GM19035 (cell line): ENCODE measurements around the gene MUC16.
"Not testable (repeated sequence)": the region's sequence is repeated elsewhere in the genome, so short reads cannot be mapped to it uniquely, and the experiment has no call there.

ENCODE experiments used
- ATAC-seq: cut with Tn5 transposase; IDR thresholded peaks from one replicate; pipeline ENCODE4 v1.9.1; 2021; ENCODE audit not compliant: unreplicated experiment

MUC16 gene

GRCh38 chr19:9009935-9010651 lies at the start of gene MUC16:
TSS of gene MUC16 (minus strand) at chr19:9010409.
- ATAC-seq, result no peak

GRCh38 chr19:9058905-9059667 lies 48.9 kb upstream of the MUC16 start:
- ATAC-seq, result no peak

DNA sequence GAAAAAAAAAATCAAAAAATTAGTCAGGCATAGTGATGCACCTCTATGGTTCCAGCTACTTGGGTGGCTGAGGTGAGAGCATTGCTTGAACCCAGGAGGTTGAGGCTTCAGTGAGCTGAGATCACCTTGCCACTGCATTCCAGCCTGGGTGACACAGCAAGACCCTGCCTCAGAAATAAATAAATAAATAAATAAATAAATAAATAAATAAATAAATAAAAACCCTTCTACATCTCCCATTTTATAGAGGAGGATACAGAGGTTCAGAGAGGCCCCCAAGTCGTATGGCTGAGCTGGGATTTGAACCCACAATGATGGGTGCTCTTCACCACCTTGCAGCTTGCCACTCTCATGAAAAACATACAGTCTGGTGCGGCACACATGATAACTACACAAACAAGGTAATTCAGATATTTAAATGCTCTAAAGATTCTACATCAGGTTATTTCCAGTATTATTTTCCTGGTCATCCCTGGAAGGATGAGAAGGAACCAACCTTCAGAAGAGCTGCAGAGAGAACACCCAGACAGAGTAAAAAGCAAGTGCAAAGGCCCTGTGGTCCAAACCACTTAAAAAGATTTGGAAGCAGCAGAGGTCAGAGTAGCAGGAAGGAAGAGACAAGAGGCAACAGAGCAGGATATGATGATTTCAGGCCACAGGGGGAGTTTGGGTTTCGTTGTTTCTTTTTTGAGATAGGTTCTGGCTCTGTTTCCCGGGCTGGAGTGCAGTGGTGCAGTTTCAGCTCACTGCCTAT lies 47.5 kb upstream of the MUC16 start:
- no peak for ATAC-seq

DNA sequence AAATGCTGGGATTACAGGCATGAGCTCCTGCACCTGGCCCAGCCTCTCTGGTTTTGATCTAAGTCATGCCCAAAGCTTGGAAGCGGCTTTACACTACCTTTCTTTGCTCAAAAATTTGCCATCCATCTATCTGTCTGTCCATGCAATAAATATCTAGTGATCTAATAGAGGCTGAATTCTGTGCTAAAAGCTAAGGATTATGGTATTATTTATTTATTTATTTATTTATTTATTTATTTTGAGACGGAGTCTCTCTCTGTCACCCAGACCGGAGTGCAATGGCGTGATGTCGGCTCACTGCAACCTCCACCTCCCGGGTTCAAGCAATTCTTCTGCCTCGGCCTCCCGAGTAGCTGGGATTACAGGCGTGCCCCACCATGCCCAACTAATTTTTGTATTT lies 45.9 kb upstream of the MUC16 start:
- ATAC-seq, result not testable (repeated sequence)

- no peak for ATAC-seq
These were observed 44.6 kb upstream of the MUC16 start for GRCh38 chr19:9054765-9055164.

DNA sequence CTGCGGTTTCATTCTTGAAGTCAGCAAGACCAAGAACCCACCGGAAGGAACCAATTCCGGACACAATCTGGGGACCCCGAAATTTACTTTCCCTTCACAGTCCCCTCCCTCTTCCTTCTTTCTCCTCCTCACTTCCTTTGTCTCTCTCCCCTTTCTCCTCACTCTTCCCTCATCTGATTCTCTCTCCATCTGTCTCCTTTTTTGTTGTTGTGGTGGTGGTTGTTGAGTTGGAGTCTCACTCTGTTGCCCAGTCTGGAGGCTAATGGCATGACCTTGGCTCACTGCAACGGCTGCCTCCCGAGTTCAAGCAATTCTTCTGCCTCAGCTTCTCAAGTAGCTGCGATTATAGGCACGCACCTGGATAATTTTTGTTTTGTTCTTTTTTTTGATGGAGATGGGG lies 44.0 kb upstream of the MUC16 start:
- no peak for ATAC-seq

- ATAC-seq, result not testable (repeated sequence)
These were observed 43.5 kb upstream of the MUC16 start for GRCh38 chr19:9053674-9054073.

GRCh38 chr19:9052894-9053293 lies 42.7 kb upstream of the MUC16 start:
- no peak for ATAC-seq

- no peak for ATAC-seq
These were observed 36.5 kb upstream of the MUC16 start for GRCh38 chr19:9046694-9047093.

DNA sequence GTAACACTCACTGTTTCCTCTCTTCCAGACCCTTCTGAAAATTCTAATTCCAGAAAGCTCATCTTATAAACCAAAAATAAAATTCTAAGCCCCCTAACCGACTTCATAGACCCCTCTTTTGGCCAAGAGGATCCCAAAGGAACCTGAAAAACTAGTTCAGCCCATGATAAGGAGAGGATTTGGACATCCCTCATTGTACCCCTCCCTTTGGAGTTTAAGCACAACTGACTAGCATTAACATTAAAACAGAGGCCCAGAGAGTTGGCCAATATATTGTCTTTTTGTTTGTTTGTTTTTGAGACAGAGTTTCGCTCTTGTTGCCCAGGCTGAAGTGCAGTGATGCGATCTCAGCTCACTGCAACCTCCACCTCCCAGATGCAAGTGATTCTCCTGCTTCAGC lies 34.2 kb upstream of the MUC16 start:
- no peak for ATAC-seq

GRCh38 chr19:9043524-9043923 lies 33.3 kb upstream of the MUC16 start:
- ATAC-seq, result no peak

GRCh38 chr19:9041023-9041422 lies 30.8 kb upstream of the MUC16 start:
- no peak for ATAC-seq

DNA sequence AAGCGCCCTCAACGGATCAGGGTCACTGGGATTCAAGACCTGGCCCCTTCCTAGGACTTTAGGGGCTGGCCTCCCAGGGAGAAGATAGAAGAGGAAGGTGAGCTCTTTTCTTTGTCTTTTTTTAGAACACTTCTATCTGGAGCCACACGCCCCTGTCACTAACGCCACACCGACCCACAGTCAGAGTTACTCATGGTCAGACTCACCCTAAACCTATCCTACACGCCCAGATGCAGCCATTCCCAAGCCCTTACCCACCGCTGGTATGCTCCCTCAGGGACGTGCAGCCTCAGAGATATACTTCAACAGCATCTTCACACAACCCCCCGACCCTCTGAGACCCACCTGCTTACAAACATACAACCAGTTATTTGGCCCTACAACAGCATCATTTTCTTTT lies 29.9 kb upstream of the MUC16 start:
- no peak for ATAC-seq

- no peak for ATAC-seq
These were observed 29.5 kb upstream of the MUC16 start for GRCh38 chr19:9039728-9040127.

GRCh38 chr19:9037400-9038062 lies 27.3 kb upstream of the MUC16 start:
- ATAC-seq, result no peak

DNA sequence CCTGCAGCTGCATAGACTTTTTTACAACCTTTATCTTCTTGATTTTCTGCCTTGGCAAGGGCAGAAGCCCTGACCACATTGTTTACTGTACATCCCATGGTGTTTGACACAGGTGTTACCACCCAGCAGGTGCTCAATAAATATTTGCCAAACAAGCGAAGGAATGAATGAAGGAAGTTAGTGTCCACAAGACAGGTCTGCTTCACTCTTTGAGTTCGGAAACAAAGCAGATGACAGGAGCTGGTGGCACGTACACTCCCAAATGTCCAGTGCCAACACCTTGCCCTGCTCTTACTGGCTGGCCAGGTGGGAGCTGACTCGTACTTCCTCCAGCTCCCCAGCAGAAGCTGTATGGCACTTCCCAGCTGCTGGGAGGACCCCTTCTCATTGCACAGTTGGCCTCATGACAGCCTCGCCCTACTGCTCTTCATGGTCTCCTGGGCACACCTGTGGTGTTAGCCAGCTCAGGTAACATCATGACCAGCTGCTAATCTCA lies 22.0 kb upstream of the MUC16 start:
- no peak for ATAC-seq

DNA sequence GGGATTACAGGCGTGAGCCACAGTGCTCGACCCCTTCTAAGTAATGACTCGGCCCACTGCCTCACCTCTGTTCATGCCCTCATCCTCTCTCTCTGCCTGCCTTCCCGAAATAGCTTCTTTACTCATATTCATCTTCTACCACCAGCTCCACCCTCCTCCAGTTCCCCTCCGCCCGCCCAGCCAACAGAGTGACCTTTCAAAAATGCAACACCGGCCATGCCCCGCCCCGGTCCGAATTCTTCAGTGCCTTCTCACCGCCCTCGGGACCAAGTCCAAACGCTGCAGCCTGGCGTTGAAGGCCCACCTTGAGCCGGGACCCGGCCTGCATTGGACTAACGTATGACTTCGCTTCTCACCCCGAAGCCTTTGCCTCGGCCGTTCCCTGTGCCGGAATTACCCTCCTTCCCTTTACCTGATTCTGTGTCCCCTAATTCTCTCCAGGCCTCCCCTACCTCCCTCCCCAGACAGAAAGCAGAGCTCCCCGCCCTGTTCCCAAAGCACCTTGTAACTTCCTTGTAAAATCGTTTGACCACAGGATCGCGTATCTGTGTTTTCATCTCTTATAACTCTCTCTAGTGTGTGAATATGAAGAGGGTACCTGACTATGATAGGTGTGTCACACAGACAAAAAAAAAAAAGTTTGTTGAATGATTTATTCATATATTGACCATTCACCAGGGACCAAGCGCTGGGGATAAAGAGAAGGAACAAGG lies 8.1 kb upstream of the MUC16 start:
- no peak for ATAC-seq

DNA sequence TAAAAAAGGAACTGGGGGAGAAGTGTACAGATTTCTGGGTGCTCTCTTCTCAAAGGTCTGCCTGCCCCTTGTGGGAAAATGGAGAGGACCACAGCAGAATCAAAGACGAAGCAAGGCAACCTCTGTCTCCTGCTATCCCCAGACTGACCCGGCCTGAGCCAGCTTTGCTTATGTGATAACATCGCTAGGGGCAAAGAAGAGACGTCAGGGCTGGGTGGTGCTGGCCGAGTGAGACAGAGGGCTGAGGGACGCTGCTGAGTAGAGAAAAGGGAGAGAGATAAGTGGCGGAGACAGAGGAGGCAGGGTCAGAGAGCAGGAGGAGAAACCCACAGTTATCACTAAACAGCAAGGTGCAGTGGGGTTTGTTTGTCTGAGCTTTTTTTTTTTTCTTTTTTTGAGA lies 4.6 kb upstream of the MUC16 start:
- no peak for ATAC-seq

GRCh38 chr19:9013988-9014387 lies 3.8 kb upstream of the MUC16 start:
- ATAC-seq, result no peak

- no peak for ATAC-seq
These were observed 1.7 kb upstream of the MUC16 start for GRCh38 chr19:9011875-9012274.

GRCh38 chr19:9010693-9011092 lies 484 bp upstream of the MUC16 start:
- no peak for ATAC-seq
